Dedifferentiated amniotic fluid mesenchymal stem cell (primary cell): ENCODE results near the gene PIAS2.
"Not testable (repeated sequence)": the region's sequence is repeated elsewhere in the genome, so short reads cannot be mapped to it uniquely, and the experiment has no call there.

Experiments
- DNase-seq: peaks from one replicate; pipeline ENCODE4 v3.0.0-alpha.2; 2016; ENCODE audit errors: extremely low spot score

Gene PIAS2

GRCh38 chr18:46909497-46909896 is 7.8 kb downstream of the PIAS2 start:
- no peak for DNase-seq

GRCh38 chr18:46903406-46903805 is 13.9 kb downstream of the PIAS2 start:
- no peak for DNase-seq

DNA sequence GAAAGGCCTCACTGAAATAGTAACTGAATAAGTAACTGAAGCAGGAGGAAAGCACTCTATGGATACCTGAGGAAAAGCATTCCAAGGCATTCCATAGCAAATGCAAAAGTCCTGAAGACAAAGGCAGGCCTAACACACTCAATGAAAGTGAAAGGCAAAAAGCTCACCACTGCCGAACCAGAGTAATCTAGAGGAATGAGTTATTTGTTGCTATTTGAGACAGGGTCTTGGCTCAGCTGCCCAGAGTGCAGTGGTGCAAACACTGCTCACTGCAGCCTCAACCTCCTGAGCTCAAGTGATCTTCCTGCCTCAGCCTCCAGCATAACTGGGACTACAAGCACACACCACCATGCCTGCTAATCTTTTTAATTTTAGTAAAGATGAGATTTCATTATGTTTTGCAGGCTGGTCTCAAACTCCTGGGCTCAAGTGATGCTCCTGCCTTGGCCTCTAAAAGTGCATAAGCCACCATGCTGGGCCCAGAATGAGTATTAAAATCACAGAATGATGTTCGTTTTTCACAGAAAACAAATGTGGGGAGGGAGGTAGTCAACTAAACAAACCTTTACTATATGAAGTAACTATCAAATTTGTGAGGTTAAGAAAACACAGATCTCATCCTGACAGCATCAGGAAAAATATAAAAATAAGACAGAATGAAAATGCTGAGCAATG is 17.9 kb downstream of the PIAS2 start:
- no peak for DNase-seq

DNA sequence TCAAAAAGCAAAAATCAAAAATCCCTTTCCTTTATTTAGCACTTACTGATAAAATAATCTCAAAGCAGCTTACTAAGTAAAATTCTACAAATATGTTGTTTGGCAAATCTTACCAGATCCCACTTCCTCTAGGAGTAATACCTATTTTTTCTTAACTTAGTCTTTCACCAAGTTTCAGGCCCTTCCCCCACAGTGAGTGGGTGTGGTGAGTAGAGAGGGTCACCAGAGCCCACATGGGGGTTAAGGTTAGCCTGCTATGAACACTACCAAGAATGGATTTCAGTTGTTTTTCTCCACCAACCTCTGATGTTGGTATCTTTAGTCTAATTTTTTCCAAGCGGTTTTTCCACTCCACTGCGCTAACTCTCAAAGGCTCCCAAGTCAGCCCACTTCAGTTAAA is 23.2 kb downstream of the PIAS2 start:
- DNase-seq, result no peak

DNA sequence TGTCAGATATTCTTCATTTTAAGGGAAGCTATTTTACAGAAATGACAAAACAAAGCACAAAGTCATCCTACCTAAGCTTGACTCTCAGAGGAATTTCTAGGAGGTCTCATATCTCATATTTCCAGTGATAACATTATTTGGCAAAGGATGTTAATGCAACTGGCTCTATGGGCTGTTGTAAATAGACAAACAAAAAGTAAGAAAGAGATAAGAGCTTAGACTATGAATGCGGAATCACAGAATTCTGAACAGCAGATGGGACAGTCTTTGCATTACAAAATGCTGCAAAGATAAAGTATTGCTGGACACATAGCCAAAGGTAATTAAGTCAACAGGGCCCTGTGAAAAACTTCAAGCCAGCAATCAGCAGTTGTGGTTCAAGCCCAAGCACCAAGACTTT is 23.9 kb downstream of the PIAS2 start:
- DNase-seq, result no peak

- DNase-seq, result no peak
Observed at GRCh38 chr18:46892842-46893241, 24.5 kb downstream of the PIAS2 start.

DNA sequence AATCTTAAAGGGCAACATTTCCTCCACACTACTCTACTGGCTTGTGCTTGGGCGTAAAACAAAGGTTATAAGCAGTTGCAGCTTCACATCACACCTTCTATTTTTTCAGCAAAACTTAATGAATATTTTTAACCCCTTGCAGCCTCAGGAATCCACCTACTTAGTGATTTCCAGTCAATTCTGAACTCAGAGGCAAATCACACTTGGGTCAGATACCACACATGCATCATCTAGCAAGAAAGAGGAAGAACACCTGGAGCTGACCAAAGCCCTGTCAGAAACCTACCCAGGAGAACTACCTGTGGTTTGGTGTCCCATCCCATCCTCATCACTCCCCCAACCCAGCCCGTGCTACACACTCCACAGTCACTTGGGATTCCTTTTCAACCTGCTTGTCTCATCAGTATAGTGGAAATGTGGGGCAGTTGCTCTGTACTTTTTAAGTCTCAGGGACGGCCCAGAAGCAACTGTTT is 25.5 kb downstream of the PIAS2 start:
- DNase-seq, result no peak

DNA sequence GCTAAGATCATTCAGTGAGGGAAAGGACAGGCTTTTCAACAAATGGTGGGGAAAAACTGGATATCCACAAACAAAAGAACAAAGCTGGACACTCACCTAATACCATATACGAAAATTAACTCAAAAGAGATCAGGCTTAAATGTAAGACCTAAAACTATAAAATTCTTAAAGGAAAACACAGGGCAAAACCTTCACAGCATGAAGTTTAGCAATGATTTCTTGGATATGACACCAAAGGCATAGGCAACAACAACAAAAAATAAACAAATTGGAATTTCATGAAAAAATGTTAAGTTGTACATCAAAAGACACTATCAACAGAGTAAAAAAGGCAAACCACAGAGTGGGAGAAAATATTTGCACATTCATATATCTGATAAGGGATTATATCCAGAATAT is 28.3 kb downstream of the PIAS2 start:
- DNase-seq, result no peak

GRCh38 chr18:46886893-46887292 is 30.4 kb downstream of the PIAS2 start:
- DNase-seq, result no peak

DNA sequence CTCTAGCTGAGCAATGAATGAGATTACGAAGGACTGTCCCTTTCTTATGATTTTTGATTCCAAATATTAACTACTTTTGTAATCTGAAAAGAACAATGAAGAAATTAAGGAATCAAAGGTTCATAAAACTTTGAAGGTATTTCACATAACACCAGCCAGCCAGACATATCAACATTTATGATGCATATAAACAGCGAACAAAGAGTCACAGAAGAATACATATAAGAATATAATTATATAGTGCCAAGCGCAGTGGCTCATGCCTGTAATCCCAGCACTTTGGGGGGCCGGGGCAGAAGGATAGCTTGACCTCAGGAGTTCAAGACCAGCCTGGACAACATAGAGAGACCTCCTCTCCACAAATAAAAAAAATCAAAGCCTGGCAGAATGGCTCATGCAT is 34.1 kb downstream of the PIAS2 start:
- DNase-seq, result no peak

- no peak for DNase-seq
Observed at GRCh38 chr18:46877329-46877987, 39.8 kb downstream of the PIAS2 start.

DNA sequence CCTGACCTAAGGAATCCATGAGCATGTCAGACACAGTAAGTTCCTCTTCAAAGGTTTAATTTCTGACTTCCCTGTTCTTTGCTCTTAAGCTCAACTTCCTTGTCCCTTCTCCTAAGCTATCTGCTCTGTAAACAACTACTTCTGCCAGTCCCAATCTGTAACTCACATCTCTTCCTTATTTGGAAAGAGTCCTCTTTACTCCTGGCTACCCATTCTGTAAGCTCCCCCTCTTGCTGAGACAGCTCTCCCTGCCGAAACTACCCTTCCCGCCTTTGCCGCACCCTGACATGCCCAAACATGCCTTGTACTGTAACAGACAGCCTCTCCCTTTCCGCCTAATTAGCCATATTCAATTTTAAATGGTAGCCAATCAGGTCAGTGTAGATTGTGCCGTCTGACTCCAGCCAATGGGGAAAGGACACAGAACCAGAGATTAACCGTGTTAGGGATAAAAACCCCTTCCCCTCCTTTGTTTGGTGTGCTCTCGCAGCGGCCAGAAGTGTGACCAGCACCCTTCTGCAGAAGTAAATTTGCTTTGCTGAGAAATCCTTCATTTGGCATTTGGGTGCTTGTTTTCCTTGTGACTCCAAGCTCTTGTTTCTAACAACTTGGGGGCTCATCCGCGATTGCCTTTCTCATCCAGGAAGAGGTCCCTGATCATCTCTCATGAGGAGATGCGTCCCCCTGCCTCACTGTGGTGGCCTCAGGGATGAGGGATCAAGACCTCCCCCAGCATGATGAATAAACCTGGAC is 49.0 kb downstream of the PIAS2 start:
- no peak for DNase-seq

GRCh38 chr18:46867367-46868143 is 49.8 kb downstream of the PIAS2 start:
- no peak for DNase-seq

DNA sequence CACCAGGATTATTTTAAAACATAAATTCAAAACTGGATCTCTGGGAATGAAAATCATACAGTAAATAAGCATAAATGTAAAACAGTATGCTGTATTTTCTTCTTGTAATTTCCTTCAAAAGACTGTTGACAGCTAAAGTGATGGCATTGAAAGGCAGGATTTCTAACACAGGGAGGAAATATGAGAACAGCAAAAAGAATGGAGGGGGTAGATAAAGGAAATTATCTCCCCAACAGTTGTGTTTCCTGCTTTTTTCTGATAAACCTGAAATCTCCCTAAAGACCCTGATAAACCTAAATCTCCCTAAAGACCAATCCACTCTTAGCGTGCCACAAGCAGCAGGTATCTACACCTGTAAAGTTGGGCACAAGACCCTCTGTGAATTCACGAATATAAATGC is 50.8 kb downstream of the PIAS2 start:
- DNase-seq, result no peak

- DNase-seq, result not testable (repeated sequence)
Observed at GRCh38 chr18:46865245-46865644, 52.1 kb downstream of the PIAS2 start.

GRCh38 chr18:46859855-46860254 is 57.5 kb downstream of the PIAS2 start:
- no peak for DNase-seq

- DNase-seq, result no peak
Observed at GRCh38 chr18:46858290-46858689, 59.0 kb downstream of the PIAS2 start.

DNA sequence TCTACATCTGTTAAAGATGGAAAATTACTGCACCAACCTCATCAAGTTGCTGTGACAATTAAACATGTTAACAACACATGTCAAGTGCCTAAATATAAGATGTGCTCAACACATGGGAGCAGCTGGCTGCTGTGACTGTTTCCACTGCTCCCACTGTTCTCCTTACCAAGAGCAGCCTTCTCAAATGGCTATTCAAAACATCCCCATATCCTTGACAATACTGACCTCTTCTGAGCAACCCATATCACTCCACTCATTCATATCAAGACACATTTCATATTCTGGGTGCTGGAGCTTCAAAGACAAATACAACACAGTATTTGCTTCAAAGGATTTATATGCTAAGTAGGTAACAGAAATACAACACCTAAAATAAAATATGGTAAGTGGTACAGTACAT is 60.3 kb downstream of the PIAS2 start:
- no peak for DNase-seq

DNA sequence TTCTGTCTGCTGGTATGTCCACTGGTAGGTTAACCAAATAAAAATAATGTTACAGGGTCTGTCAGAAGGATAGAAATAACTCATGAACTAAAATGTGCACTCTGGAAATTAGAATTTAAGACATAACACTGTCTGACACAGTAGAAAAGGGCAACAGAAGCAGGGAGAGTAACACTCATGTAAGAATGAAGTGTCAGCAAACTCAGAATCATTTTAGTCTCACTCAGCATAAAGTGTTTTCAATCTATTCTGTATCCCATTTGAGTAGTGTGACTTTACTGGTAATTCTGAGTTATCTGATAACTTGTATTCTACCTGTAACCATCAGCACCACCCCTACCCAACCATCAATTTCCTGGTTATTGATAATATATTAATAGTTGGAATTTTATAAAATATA is 68.3 kb downstream of the PIAS2 start:
- no peak for DNase-seq

- DNase-seq, result no peak
Observed at GRCh38 chr18:46843372-46843771, 73.9 kb downstream of the PIAS2 start.

- no peak for DNase-seq
Observed at GRCh38 chr18:46842583-46842982, 74.7 kb downstream of the PIAS2 start.

DNA sequence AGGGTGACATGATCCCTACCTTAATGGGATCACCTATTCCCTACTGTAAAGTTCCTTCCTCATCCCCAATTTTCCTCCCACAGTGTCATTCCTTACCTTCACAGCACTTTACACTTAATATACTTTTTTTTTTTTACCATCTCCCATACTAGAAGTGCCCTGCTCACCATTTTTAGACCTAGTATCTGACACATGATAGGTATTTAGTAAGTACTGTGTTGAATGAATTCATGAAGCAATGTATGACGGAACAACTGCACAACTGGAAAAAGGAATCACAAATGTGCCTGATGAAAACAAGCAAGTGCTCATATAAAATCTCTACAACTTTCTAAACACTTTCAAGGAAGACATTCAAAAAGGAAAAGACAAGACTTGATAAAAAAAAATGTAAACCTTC is 83.4 kb downstream of the PIAS2 start:
- no peak for DNase-seq
